MM.1S (cell line): ENCODE results near the gene CD44.

ENCODE experiments used
- DNase-seq: peaks from one replicate; pipeline ENCODE4 v3.0.0-alpha.2; 2015
- H2AFZ ChIP-seq: fragments of 300-600 bp; sonication (generic); 2 replicates; pipeline ENCODE4 v1.6.0; 2016; ENCODE audit warnings: antibody characterized with exemption, low read length
- H3F3A ChIP-seq: fragments of 300-600 bp; sonication (generic); 2 replicates; pipeline ENCODE4 v1.6.1; 2016; ENCODE audit warnings: mild to moderate bottlenecking, antibody characterized with exemption, low read length, moderate library complexity, mixed read lengths; ENCODE audit not compliant: insufficient read depth
- H3K27ac ChIP-seq: fragments of 300-600 bp; sonication (generic); 2 replicates; pipeline ENCODE4 v1.5.1; 2016; ENCODE audit warnings: mild to moderate bottlenecking, low read length
- H3K27me3 ChIP-seq: fragments of 300-600 bp; sonication (generic); replicated peaks from 2 replicates; pipeline ENCODE4 v1.6.0; 2016; ENCODE audit warnings: low read length; ENCODE audit not compliant: insufficient read depth
- H3K36me3 ChIP-seq: fragments of 300-600 bp; sonication (generic); replicated peaks from 2 replicates; pipeline ENCODE4 v1.6.1; 2016; ENCODE audit warnings: mild to moderate bottlenecking, low read length, mixed read lengths; ENCODE audit not compliant: insufficient read depth
- H3K4me1 ChIP-seq: fragments of 300-600 bp; sonication (generic); 2 replicates; pipeline ENCODE4 v1.6.1; 2016; ENCODE audit warnings: low read length, mixed read lengths
- H3K4me2 ChIP-seq: fragments of 300-600 bp; sonication (generic); 2 replicates; pipeline ENCODE4 v1.6.0; 2016; ENCODE audit warnings: low read depth, low read length
- H3K4me3 ChIP-seq: fragments of 300-600 bp; sonication (generic); 2 replicates; pipeline ENCODE4 v1.5.1; 2016; ENCODE audit warnings: low read length, mixed read lengths
- H3K79me2 ChIP-seq: fragments of 300-600 bp; sonication (generic); 2 replicates; pipeline ENCODE4 v1.6.1; 2016; ENCODE audit warnings: mixed run types, low read length, mixed read lengths
- H3K9ac ChIP-seq: fragments of 300-600 bp; sonication (generic); 2 replicates; pipeline ENCODE4 v1.6.1; 2016; ENCODE audit warnings: low read length, mixed read lengths
- H3K9me2 ChIP-seq: fragments of 300-600 bp; sonication (generic); replicated peaks from 2 replicates; pipeline ENCODE4 v1.6.1; 2016; ENCODE audit warnings: mild to moderate bottlenecking, low read length, mixed read lengths; ENCODE audit not compliant: insufficient read depth
- H3K9me3 ChIP-seq: fragments of 300-600 bp; sonication (generic); replicated peaks from 2 replicates; pipeline ENCODE4 v1.6.1; 2016; ENCODE audit warnings: mild to moderate bottlenecking, low read length, mixed read lengths; ENCODE audit not compliant: insufficient read depth
- H4K20me1 ChIP-seq: fragments of 300-600 bp; sonication (generic); 2 replicates; pipeline ENCODE4 v1.6.1; 2016; ENCODE audit warnings: mild to moderate bottlenecking, low read length, moderate library complexity, mixed read lengths; ENCODE audit not compliant: insufficient read depth
- EZH2 ChIP-seq: fragments of 300-600 bp; sonication (generic); optimal IDR thresholded peaks from 2 replicates; pipeline ENCODE3; 2017; ENCODE audit warnings: low read depth, mild to moderate bottlenecking, antibody characterized with exemption, low read length, mixed read lengths
- EZH2phosphoT487 ChIP-seq: fragments of 300-600 bp; sonication (generic); IDR thresholded peaks from 2 replicates; pipeline ENCODE4 v1.6.1; 2018; ENCODE audit warnings: antibody characterized with exemption, low read length
- TF ChIP-seq, protein P1 (sequence below): fragments of 300-600 bp; sonication (generic); IDR thresholded peaks from 2 replicates; pipeline ENCODE4 v1.5.1; 2016; ENCODE audit warnings: antibody characterized with exemption, low read length, mixed read lengths

The CD44 gene

DNA sequence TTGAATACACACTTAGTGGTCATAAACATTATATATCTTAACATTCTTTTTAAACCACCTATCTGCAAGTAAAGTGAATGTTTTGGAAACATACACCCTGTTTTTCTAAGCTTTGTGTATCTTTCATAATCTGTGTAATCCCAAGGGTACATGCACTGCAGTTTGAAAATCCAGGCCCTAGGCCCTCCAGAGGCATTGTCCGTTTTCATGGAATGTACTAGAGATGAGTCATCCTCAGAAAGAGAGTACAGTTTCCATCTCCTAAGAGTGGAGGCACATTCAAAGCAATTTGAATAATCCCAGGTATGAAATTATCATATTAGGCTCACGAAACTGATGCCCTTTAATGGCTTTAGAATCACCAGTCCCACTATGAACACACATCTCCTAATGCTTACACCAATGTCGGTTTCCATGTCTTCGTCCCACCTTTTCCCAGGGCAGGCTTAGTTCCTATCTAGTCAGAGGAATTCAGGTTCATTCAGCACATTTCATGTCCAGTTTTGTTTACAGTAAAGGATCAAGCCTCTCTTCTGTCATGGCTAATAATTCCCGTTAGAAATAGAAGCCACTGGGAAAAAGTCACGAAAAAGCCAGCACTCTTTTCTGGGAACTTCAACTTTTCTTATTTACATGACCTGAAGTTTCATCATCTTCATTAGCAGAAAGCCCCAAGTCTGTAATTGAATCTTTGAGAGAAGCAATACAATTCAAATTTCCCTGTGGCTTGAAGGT, 39.5 kb upstream of the CD44 start:
- no peaks in the 10 kb centered on the region for H4K20me1 ChIP-seq
- TF ChIP-seq EZH2, result no peak
- TF ChIP-seq EZH2phosphoT487, result no peak
- TF ChIP-seq, protein P1, sequence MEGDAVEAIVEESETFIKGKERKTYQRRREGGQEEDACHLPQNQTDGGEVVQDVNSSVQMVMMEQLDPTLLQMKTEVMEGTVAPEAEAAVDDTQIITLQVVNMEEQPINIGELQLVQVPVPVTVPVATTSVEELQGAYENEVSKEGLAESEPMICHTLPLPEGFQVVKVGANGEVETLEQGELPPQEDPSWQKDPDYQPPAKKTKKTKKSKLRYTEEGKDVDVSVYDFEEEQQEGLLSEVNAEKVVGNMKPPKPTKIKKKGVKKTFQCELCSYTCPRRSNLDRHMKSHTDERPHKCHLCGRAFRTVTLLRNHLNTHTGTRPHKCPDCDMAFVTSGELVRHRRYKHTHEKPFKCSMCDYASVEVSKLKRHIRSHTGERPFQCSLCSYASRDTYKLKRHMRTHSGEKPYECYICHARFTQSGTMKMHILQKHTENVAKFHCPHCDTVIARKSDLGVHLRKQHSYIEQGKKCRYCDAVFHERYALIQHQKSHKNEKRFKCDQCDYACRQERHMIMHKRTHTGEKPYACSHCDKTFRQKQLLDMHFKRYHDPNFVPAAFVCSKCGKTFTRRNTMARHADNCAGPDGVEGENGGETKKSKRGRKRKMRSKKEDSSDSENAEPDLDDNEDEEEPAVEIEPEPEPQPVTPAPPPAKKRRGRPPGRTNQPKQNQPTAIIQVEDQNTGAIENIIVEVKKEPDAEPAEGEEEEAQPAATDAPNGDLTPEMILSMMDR, result no peak
- H3K79me2 ChIP-seq, result no peaks in the 10 kb centered on the region
- no peak overlapping the region for H2AFZ ChIP-seq
- no peak overlapping the region for H3K9ac ChIP-seq
- H3K9me2 ChIP-seq, result no peaks in the 10 kb centered on the region
- no peaks in the 10 kb centered on the region for H3K36me3 ChIP-seq
- H3K4me2 ChIP-seq, result no peak overlapping the region
- no peaks in the 10 kb centered on the region for H3K9me3 ChIP-seq
- H3K27ac ChIP-seq, result no peak overlapping the region
- H3F3A ChIP-seq, result no peaks in the 10 kb centered on the region
- no peak for DNase-seq
- no peaks in the 10 kb centered on the region for H3K27me3 ChIP-seq
- H3K4me3 ChIP-seq, result no peak overlapping the region
- no peaks in the 10 kb centered on the region for H3K4me1 ChIP-seq

DNA sequence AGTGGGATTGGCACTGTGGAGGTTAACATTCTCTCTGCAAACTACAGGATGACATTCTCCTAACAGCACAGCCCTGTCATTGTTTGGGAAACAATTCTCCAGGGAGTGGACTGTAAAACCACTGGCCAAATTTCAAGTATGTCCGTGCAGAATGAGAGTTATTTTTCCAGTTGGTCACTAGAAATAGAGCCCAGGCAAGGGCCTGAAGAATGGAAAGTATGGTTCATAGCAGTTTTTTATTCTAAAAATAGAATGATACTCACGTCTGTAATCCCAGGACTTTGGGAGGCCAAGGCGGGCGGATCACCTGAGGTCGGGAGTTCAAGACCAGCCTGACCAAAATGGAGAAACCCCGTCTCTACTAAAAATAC, 39.0 kb upstream of the CD44 start:
- no peak for DNase-seq
- H3K9ac ChIP-seq, result no peak overlapping the region
- no peak overlapping the region for H3K4me3 ChIP-seq
- no peaks in the 10 kb centered on the region for H3K9me2 ChIP-seq
- no peaks in the 10 kb centered on the region for H3K4me1 ChIP-seq
- no peaks in the 10 kb centered on the region for H3K36me3 ChIP-seq
- H3K4me2 ChIP-seq, result no peak overlapping the region
- no peaks in the 10 kb centered on the region for H3K9me3 ChIP-seq
- H3K79me2 ChIP-seq, result no peaks in the 10 kb centered on the region
- no peaks in the 10 kb centered on the region for H3F3A ChIP-seq
- H4K20me1 ChIP-seq, result no peaks in the 10 kb centered on the region
- no peaks in the 10 kb centered on the region for H3K27me3 ChIP-seq
- TF ChIP-seq EZH2phosphoT487, result no peak
- TF ChIP-seq, protein P1, result no peak
- TF ChIP-seq EZH2, result no peak
- H3K27ac ChIP-seq, result no peak overlapping the region
- no peak overlapping the region for H2AFZ ChIP-seq

DNA sequence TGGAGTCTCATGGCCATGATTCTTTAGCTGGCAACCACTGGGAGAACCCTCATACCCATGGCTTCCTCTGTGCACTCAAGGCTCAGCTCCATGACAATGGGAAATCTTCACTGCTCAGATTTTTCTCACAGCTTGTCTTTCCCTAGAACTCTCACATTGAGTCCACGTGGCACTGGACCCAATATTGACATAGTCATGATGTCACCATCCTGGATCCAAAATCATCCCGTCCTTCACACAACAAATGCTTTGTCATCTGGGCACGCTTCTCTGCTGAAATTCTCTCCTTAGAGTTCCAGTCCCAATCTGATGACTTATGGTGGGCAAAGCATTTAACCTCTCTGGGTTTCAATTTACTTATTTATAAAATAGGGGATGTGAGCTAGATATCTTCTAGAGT, 37.7 kb upstream of the CD44 start:
- no peak overlapping the region for H3K27ac ChIP-seq
- DNase-seq, result no peak
- no peak overlapping the region for H2AFZ ChIP-seq
- H3K79me2 ChIP-seq, result no peaks in the 10 kb centered on the region
- H3K9me2 ChIP-seq, result no peaks in the 10 kb centered on the region
- TF ChIP-seq, protein P1, result no peak
- no peaks in the 10 kb centered on the region for H3K36me3 ChIP-seq
- H3K9ac ChIP-seq, result no peak overlapping the region
- H3K4me3 ChIP-seq, result no peak overlapping the region
- H3K4me2 ChIP-seq, result no peak overlapping the region
- H3K27me3 ChIP-seq, result no peaks in the 10 kb centered on the region
- H3K4me1 ChIP-seq, result peaks cover 12% of the 10 kb centered on the region
- no peaks in the 10 kb centered on the region for H3K9me3 ChIP-seq
- 0 out of 2 replicates have a peak, but pooled peaks cover 2% of the 10 kb centered on the region for H3F3A ChIP-seq
- no peaks in the 10 kb centered on the region for H4K20me1 ChIP-seq
